OCI-LY3 (cell line): Measurements from ENCODE around the gene SYNE2.

Experiments
- H2AFZ ChIP-seq: fragments of 200-600, 300-600 bp; shearing (Covaris generic); 2 replicates; pipeline ENCODE4 v1.6.0; 2014; ENCODE audit warnings: antibody characterized with exemption, low read depth, low read length
- H3K27ac ChIP-seq: fragments of 200-600, 300-600 bp; sonication (generic); 2 replicates; pipeline ENCODE4 v1.5.1; 2014; ENCODE audit warnings: mild to moderate bottlenecking, low read length, moderate library complexity, mixed read lengths
- H3K27me3 ChIP-seq: fragments of 200-600, 300-600 bp; sonication (generic); 2 replicates; pipeline ENCODE4 v1.6.1; 2014; ENCODE audit warnings: low read depth, low read length, mixed read lengths
- H3K36me3 ChIP-seq: fragments of 200-600, 300-600 bp; sonication (generic); replicated peaks from 2 replicates; pipeline ENCODE3; 2014; ENCODE audit warnings: low read depth, low read length, mixed read lengths
- H3K4me1 ChIP-seq: fragments of 300-600, 200-600 bp; sonication (generic); 2 replicates; pipeline ENCODE4 v1.6.1; 2014; ENCODE audit warnings: low read length, mixed read lengths
- H3K4me2 ChIP-seq: fragments of 200-600, 300-600 bp; sonication (generic); 2 replicates; pipeline ENCODE4 v1.6.1; 2014; ENCODE audit warnings: low read length, mixed read lengths
- H3K4me3 ChIP-seq: fragments of 300-600, 200-600 bp; sonication (generic); 2 replicates; pipeline ENCODE4 v1.5.1; 2014; ENCODE audit warnings: antibody characterized with exemption, mild to moderate bottlenecking, low read length, moderate library complexity
- H3K79me2 ChIP-seq: fragments of 300-600, 200-600 bp; shearing (Covaris generic); 2 replicates; pipeline ENCODE4 v1.6.1; 2014; ENCODE audit warnings: mild to moderate bottlenecking, low read length, mixed read lengths
- H3K9ac ChIP-seq: fragments of 300-600, 200-600 bp; shearing (Covaris generic); 2 replicates; pipeline ENCODE4 v1.6.0; 2014; ENCODE audit warnings: mild to moderate bottlenecking, low read length, moderate library complexity
- H3K9me3 ChIP-seq: fragments of 200-600, 300-600 bp; shearing (Covaris generic); 2 replicates; pipeline ENCODE4 v1.6.1; 2014; ENCODE audit warnings: low read length, mixed read lengths; ENCODE audit not compliant: insufficient read depth
- H4K20me1 ChIP-seq: fragments of 200-600, 300-600 bp; sonication (generic); 2 replicates; pipeline ENCODE4 v1.6.1; 2016; ENCODE audit warnings: low read length, mixed read lengths; ENCODE audit not compliant: insufficient read depth
- CTCF ChIP-seq: fragments of 200-600, 300-600 bp; sonication (generic); IDR thresholded peaks from 2 replicates; pipeline ENCODE4 v1.5.1; 2014; ENCODE audit warnings: antibody characterized with exemption, low read length, low read depth
- EZH2phosphoT487 ChIP-seq: fragments of 200-600 bp; shearing (Covaris generic); IDR thresholded peaks from 2 replicates; pipeline ENCODE4 v1.6.1; 2018; ENCODE audit warnings: antibody characterized with exemption, mixed run types, low read depth

Gene SYNE2

DNA sequence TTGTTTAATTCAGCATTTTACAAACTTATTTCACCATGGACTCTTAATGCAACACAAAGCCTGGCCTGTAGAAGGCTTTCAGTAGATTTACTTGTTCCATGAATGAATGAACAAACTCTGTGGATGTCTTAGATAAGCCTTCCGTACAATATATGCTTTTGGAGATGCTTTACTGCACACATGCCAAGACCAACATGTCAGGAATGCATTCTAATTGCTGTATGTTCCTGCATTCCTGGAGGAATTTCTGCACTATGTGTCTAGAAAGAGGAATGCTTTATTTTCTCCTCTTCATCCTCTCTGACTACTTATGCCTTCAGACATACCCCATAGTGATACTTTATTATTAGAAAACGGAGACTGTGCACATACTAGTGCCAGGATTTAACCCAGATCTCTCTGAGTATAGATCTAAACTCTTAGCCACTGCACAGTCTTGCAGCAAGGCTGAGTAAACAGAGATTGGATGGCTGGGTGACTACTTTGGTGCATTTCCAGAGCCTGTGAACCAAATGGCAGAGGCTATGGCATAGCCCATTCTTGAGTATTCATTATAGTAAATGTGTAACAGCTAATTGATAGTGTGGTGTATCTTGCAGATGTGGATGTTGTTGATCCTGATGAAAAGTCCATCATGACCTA is 108.2 kb downstream of the SYNE2 start:
- Histone ChIP-seq H3K79me2 (no peaks in the 10 kb centered on the region), H3K9ac (no peak overlapping the region), H3K4me2 (no peak overlapping the region), H3K9me3 (no peaks in the 10 kb centered on the region), H3K27me3 (no peaks in the 10 kb centered on the region), H4K20me1 (no peaks in the 10 kb centered on the region), H3K4me3 (no peak overlapping the region), H3K36me3 (no peaks in the 10 kb centered on the region), H3K4me1 (no peaks in the 10 kb centered on the region), H2AFZ (no peak overlapping the region), H3K27ac (no peak overlapping the region)
- no peak for TF ChIP-seq EZH2phosphoT487
- no peak for TF ChIP-seq CTCF

- no peak overlapping the region for H3K27ac ChIP-seq
- no peak overlapping the region for H2AFZ ChIP-seq
- H3K9me3 ChIP-seq: no peaks in the 10 kb centered on the region
- H3K36me3 ChIP-seq: no peaks in the 10 kb centered on the region
- H3K9ac ChIP-seq: no peak overlapping the region
- H3K4me1 ChIP-seq: no peaks in the 10 kb centered on the region
- no peaks in the 10 kb centered on the region for H3K79me2 ChIP-seq
- no peaks in the 10 kb centered on the region for H4K20me1 ChIP-seq
- TF ChIP-seq CTCF: no peak
- TF ChIP-seq EZH2phosphoT487: no peak
- no peak overlapping the region for H3K4me3 ChIP-seq
- no peaks in the 10 kb centered on the region for H3K27me3 ChIP-seq
- H3K4me2 ChIP-seq: no peak overlapping the region
These were observed 110.1 kb downstream of the SYNE2 start for GRCh38 chr14:63962906-63963305.

- TF ChIP-seq EZH2phosphoT487 (no peak), CTCF (no peak)
- Histone ChIP-seq H3K4me3 (no peak overlapping the region), H3K4me2 (no peak overlapping the region), H2AFZ (no peak overlapping the region), H3K9me3 (no peaks in the 10 kb centered on the region), H3K27me3 (no peaks in the 10 kb centered on the region), H3K79me2 (no peaks in the 10 kb centered on the region), H3K27ac (no peak overlapping the region), H3K9ac (no peak overlapping the region), H4K20me1 (no peaks in the 10 kb centered on the region), H3K36me3 (no peaks in the 10 kb centered on the region), H3K4me1 (no peaks in the 10 kb centered on the region)
These were observed 110.6 kb downstream of the SYNE2 start for GRCh38 chr14:63963439-63963838.

DNA sequence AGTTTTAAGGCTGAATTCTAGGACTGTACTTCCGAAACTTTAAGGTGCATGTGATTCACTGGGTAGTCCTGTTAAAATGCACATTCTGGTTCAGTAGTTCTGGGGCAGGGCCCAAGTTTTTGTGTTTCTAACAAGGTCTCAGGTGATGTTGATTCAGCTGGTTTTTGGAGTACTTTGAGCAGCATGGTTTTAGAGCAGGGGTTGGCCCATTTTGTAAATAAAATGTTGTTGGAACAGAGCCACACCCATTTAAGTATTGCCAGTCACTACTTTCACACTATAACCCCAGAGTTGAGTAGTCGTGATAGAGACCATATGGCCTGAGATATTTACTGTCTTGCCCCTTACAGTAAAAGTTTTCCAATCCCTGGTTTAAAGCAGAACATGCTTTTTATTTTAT is 111.3 kb downstream of the SYNE2 start:
- no peaks in the 10 kb centered on the region for H3K4me1 ChIP-seq
- no peaks in the 10 kb centered on the region for H3K36me3 ChIP-seq
- no peak overlapping the region for H3K4me3 ChIP-seq
- no peak for TF ChIP-seq CTCF
- TF ChIP-seq EZH2phosphoT487: no peak
- no peak overlapping the region for H3K9ac ChIP-seq
- no peaks in the 10 kb centered on the region for H3K79me2 ChIP-seq
- no peak overlapping the region for H3K4me2 ChIP-seq
- no peak overlapping the region for H3K27ac ChIP-seq
- H4K20me1 ChIP-seq: no peaks in the 10 kb centered on the region
- no peak overlapping the region for H2AFZ ChIP-seq
- no peaks in the 10 kb centered on the region for H3K27me3 ChIP-seq
- H3K9me3 ChIP-seq: no peaks in the 10 kb centered on the region
